Activated T-helper 2 cell treated with anti-CD3 and anti-CD28 coated beads, Interferon-gamma antibody, Interleukin-2, Interleukin-4, amounts not matched to agents 10 μg/mL and 5 μg/mL and 100 μg/mL, durations not matched to agents 14 hours and 24 hours and 36 hours (primary cell): ENCODE measurements around the gene OCEL1. TPM values are rescaled to one million over a fixed set of nuclear protein-coding genes. Genes with fewer than 3 reads are reported as not detected.

Source experiments
- DNase-seq: peaks from one replicate; pipeline ENCODE4 v3.0.0; 2021; ENCODE audit warnings: low spot score
- H3K27ac Mint-ChIP-seq: one replicate; pipeline ENCODE4 v1.8.0; 2021; ENCODE audit warnings: mixed read lengths
- H3K27me3 Mint-ChIP-seq: one replicate; pipeline ENCODE4 v1.8.0; 2021; ENCODE audit warnings: low read depth, mixed read lengths
- H3K36me3 Mint-ChIP-seq: one replicate; pipeline ENCODE4 v1.8.0; 2021; ENCODE audit warnings: low read depth, mixed read lengths
- H3K4me1 Mint-ChIP-seq: one replicate; pipeline ENCODE4 v1.8.0; 2021; ENCODE audit warnings: low read depth, mixed read lengths
- H3K4me3 Mint-ChIP-seq: one replicate; pipeline ENCODE4 v1.8.0; 2021; ENCODE audit warnings: low read depth, mild to moderate bottlenecking, moderate library complexity, mixed read lengths
- H3K9me3 Mint-ChIP-seq: one replicate; pipeline ENCODE4 v1.8.0; 2021; ENCODE audit warnings: mixed read lengths
- intact Hi-C: fragments of 100-400 bp; cut with micrococcal nuclease; formaldehyde crosslinking; loops from one replicate; pipeline ENCODE4 v1.15.1; 2023
- total RNA-seq: library from RNA; stranded (reverse); gene quantifications from 2 replicates; pipeline ENCODE4 v1.2.3, GENCODE V29; 2022

Gene OCEL1
- total RNA-seq, 1 donor from 2014 or later, result 22.0 TPM

- Mint-ChIP-seq H3K9me3 (no peaks in the 10 kb centered on the region), H3K4me3 (peak within 1 kb of the TSS; percentile 84), H3K4me1 (peaks cover 5% of the 10 kb centered on the region), H3K27ac (peak within 1 kb of the TSS; percentile 96), H3K36me3 (peaks cover 55% of the 10 kb centered on the region), H3K27me3 (no peaks in the 10 kb centered on the region)
- intact Hi-C loops, result loop anchor here (1.0 kb wide), 2 partner anchors 11 to 90 kb away; partner anchors contain the start of gene OCEL1
- peak; percentile 84 for DNase-seq
These were observed 10.7 kb upstream of the OCEL1 start, which contains the start of gene USE1 for GRCh38 chr19:17215127-17215971. TSS of gene USE1 (plus strand) at chr19:17215357. CDS start at chr19:17215406, 49 bp downstream.

- Mint-ChIP-seq H3K4me3 (peak overlapping the region; percentile 84), H3K36me3 (peaks cover 50% of the 10 kb centered on the region), H3K27me3 (no peaks in the 10 kb centered on the region), H3K9me3 (no peaks in the 10 kb centered on the region), H3K4me1 (peaks cover 5% of the 10 kb centered on the region), H3K27ac (peak overlapping the region; percentile 96)
- DNase-seq, result no peak
- intact Hi-C loops, result no loop called here
These were observed 9.9 kb upstream of the OCEL1 start for GRCh38 chr19:17216058-17216670.

- H3K27ac Mint-ChIP-seq, result no peak overlapping the region
- no peak for DNase-seq
- no peaks in the 10 kb centered on the region for H3K27me3 Mint-ChIP-seq
- no peak overlapping the region for H3K4me3 Mint-ChIP-seq
- peaks cover 33% of the 10 kb centered on the region for H3K36me3 Mint-ChIP-seq
- no peaks in the 10 kb centered on the region for H3K9me3 Mint-ChIP-seq
- H3K4me1 Mint-ChIP-seq, result peaks cover 5% of the 10 kb centered on the region
- intact Hi-C loops, result no loop called here
These were observed 6.7 kb upstream of the OCEL1 start for GRCh38 chr19:17219286-17219685.

- peaks cover 1% of the 10 kb centered on the region for H3K4me1 Mint-ChIP-seq
- H3K27ac Mint-ChIP-seq, result no peak overlapping the region
- H3K27me3 Mint-ChIP-seq, result no peaks in the 10 kb centered on the region
- no peak overlapping the region for H3K4me3 Mint-ChIP-seq
- H3K36me3 Mint-ChIP-seq, result peaks cover 30% of the 10 kb centered on the region
- intact Hi-C loops, result no loop called here
- no peak for DNase-seq
- H3K9me3 Mint-ChIP-seq, result no peaks in the 10 kb centered on the region
These were observed 5.7 kb upstream of the OCEL1 start for GRCh38 chr19:17220207-17220758.

GRCh38 chr19:17225053-17225452, 973 bp upstream of the OCEL1 start:
- no peaks in the 10 kb centered on the region for H3K9me3 Mint-ChIP-seq
- peak overlapping the region; percentile 62 for H3K4me3 Mint-ChIP-seq
- peaks cover 9% of the 10 kb centered on the region for H3K36me3 Mint-ChIP-seq
- H3K27me3 Mint-ChIP-seq, result no peaks in the 10 kb centered on the region
- no peak overlapping the region for H3K27ac Mint-ChIP-seq
- peaks cover 5% of the 10 kb centered on the region for H3K4me1 Mint-ChIP-seq
- intact Hi-C loops, result loop anchor here (5.0 kb wide), 1 partner anchor 82 kb away; the partner anchor contains the start of genes DDA1 and MRPL34
- no peak for DNase-seq

GRCh38 chr19:17227798-17228367, 1.9 kb downstream of the OCEL1 start:
- no peak overlapping the region for H3K4me3 Mint-ChIP-seq
- intact Hi-C loops, result loop anchor here (5.0 kb wide), 1 partner anchor 79 kb away; the partner anchor contains the start of genes DDA1 and MRPL34
- H3K27ac Mint-ChIP-seq, result no peak overlapping the region
- peaks cover 17% of the 10 kb centered on the region for H3K36me3 Mint-ChIP-seq
- no peaks in the 10 kb centered on the region for H3K9me3 Mint-ChIP-seq
- no peak for DNase-seq
- peaks cover 5% of the 10 kb centered on the region for H3K4me1 Mint-ChIP-seq
- no peaks in the 10 kb centered on the region for H3K27me3 Mint-ChIP-seq

- Mint-ChIP-seq H3K9me3 (no peaks in the 10 kb centered on the region), H3K27ac (no peak overlapping the region), H3K36me3 (peaks cover 20% of the 10 kb centered on the region), H3K4me1 (peaks cover 7% of the 10 kb centered on the region), H3K27me3 (no peaks in the 10 kb centered on the region), H3K4me3 (no peak overlapping the region)
- no peak for DNase-seq
- intact Hi-C loops, result loop anchor here (5.0 kb wide), 1 partner anchor 77 kb away; the partner anchor contains the start of genes DDA1 and MRPL34
These were observed 3.9 kb downstream of the OCEL1 start for GRCh38 chr19:17229890-17230289.

GRCh38 chr19:17232258-17232657, 6.2 kb downstream of the OCEL1 start:
- H3K27me3 Mint-ChIP-seq, result no peaks in the 10 kb centered on the region
- H3K4me3 Mint-ChIP-seq, result no peak overlapping the region

GRCh38 chr19:17234911-17235299, 8.9 kb downstream of the OCEL1 start:
- peak; percentile 61 for DNase-seq
- H3K36me3 Mint-ChIP-seq, result peaks cover 11% of the 10 kb centered on the region
- peak overlapping the region; percentile 58 for H3K27ac Mint-ChIP-seq
- peak overlapping the region; percentile 76 for H3K4me3 Mint-ChIP-seq
- peaks cover 2% of the 10 kb centered on the region for H3K4me1 Mint-ChIP-seq
- intact Hi-C loops, result loop anchor here (1.0 to 2.0 kb wide), 3 partner anchors 9 to 158 kb away; partner anchors contain the start of gene OCEL1
- H3K9me3 Mint-ChIP-seq, result no peaks in the 10 kb centered on the region
- H3K27me3 Mint-ChIP-seq, result no peaks in the 10 kb centered on the region

More at GRCh38 chr19:17232258-17232657, 6.2 kb downstream of the OCEL1 start:
- Mint-ChIP-seq H3K36me3 (peaks cover 20% of the 10 kb centered on the region), H3K9me3 (no peaks in the 10 kb centered on the region), H3K4me1 (peaks cover 4% of the 10 kb centered on the region), H3K27ac (no peak overlapping the region)
- intact Hi-C loops, result no loop called here
- DNase-seq, result no peak

- Mint-ChIP-seq H3K4me1 (peaks cover 2% of the 10 kb centered on the region), H3K4me3 (peak overlapping the region; percentile 76), H3K27ac (peak overlapping the region; percentile 58), H3K36me3 (peaks cover 11% of the 10 kb centered on the region), H3K27me3 (no peaks in the 10 kb centered on the region), H3K9me3 (no peaks in the 10 kb centered on the region)
- peak; percentile 69 for DNase-seq
- intact Hi-C loops, result loop anchor here (1.0 to 2.0 kb wide), 2 partner anchors 9 to 159 kb away; partner anchors contain the start of gene OCEL1
These were observed 9.4 kb downstream of the OCEL1 start for GRCh38 chr19:17235300-17235970.

- Mint-ChIP-seq H3K4me1 (peaks cover 2% of the 10 kb centered on the region), H3K36me3 (peaks cover 11% of the 10 kb centered on the region), H3K27ac (no peak overlapping the region), H3K9me3 (no peaks in the 10 kb centered on the region), H3K4me3 (peak overlapping the region; percentile 76), H3K27me3 (no peaks in the 10 kb centered on the region)
- DNase-seq, result no peak
- intact Hi-C loops, result loop anchor here (1.0 to 2.0 kb wide), 2 partner anchors 10 to 159 kb away; partner anchors contain the start of gene OCEL1
These were observed 10.1 kb downstream of the OCEL1 start for GRCh38 chr19:17235971-17236777.
